ENCODE measurements around the gene ANAPC4.

GRCh38 chr4:25347971-25348370 lies 29.1 kb upstream of the ANAPC4 start:
- no peak for TF ChIP-seq POLR2A (IDR thresholded peaks at IDR 0.05)
- no peak for TF ChIP-seq CTCF (IDR thresholded peaks at IDR 0.05)
